GM19328 (cell line): ENCODE results near the gene WASF2.
"Not testable (repeated sequence)": the region's sequence is repeated elsewhere in the genome, so short reads cannot be mapped to it uniquely, and the experiment has no call there.

Source experiments
- ATAC-seq: cut with Tn5 transposase; IDR thresholded peaks from one replicate; pipeline ENCODE4 v1.9.1; 2021; ENCODE audit warnings: mild to moderate bottlenecking, moderate library complexity; ENCODE audit not compliant: unreplicated experiment

WASF2 gene

DNA sequence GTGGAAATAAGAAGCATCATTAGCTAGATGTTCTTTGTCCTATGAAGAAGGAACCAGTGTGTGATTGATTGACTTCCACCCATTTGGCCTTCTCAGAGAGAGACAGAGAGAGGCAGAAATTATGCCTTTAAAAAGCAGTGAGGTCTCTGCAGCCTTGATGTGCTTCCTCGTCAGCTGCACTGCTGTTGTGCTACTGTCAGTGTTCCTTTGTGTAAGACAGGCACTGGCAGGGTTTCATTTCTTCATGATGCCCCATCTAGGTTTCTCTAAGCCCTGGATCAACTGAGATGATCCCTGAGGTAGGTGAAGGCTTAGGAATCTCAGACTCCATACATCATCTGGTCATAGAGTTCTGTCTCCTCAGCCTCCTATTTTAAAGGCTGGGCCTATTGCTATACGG is 62.6 kb downstream of the WASF2 start:
- no peak for ATAC-seq

DNA sequence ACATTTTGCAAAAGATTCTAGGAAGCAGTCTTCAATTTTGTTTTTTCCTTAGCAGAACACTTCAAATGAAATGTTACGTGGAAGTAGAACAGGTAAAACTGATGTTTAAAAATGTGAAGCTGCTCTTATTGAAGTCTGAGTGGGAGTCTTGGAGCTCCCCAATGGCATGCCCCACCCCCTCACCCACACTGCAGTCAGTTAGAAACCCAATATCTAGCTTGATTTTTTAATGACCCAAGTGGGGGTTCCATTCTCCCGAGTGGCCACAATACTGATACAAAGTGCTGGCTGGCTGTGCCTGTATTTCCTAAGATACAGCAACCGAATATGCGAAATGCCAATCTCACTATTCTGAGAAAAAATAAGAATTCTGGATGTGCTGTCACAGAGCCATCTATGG is 66.3 kb downstream of the WASF2 start:
- no peak for ATAC-seq

DNA sequence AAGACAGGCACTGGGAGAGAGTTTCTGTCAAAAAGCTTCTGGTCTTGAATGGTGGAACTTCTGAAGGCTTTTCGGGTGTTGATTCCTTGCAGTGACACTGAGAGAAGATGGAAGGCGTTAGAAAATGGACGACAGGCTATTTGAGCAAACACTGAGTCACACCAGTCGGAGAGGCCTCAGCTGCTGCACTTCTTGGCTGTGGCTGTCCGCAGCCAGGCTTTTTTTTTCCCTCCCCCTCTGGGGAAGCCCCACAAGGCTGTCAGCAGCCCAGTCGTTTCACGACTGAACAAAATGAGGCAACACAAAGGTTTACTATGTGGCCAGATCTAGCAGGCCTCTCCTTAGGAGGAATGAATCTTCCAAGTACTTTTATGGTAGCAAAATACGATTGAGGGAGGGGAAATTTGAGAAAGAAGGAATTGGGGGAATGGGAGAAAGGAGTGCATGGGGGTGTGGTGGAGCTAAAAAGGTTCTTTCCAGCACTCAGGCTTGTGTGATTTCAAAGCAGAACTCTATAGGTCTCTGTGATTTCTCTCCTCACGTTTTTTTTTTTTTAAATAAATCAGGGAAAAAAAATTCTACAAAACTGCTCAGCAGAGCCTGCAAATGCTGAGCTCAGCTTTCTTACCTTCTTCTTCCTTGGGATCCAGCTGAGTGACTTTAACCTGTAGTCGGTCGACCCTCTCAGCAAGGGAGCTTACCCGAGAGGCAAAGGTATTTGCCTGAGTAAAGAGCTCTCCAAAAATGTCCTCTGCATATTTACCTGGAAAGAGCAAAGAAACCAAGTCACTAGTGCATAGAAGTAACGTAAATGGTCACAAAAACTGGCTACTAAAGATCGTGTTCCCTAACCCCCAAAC is 71.4 kb downstream of the WASF2 start:
- peak; percentile 64 for ATAC-seq

DNA sequence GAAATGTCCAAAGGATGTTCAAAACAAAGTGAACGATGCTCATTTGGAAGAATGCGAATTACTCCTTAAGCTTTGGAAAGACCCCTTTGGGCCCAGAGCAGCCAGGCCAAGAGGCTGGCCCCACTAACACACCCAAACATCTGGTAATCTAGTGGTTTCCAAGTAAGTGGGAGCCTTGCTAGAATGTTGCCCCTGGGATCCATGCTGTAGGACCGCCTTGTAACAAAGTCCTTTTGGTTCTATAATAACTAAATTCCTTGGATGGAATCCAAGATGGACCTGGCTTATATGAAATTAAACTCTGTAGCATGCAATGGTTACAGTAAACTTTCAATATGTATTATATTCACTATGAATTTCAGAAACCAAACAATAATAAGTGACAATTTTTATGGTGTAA is 72.3 kb downstream of the WASF2 start:
- ATAC-seq = no peak

DNA sequence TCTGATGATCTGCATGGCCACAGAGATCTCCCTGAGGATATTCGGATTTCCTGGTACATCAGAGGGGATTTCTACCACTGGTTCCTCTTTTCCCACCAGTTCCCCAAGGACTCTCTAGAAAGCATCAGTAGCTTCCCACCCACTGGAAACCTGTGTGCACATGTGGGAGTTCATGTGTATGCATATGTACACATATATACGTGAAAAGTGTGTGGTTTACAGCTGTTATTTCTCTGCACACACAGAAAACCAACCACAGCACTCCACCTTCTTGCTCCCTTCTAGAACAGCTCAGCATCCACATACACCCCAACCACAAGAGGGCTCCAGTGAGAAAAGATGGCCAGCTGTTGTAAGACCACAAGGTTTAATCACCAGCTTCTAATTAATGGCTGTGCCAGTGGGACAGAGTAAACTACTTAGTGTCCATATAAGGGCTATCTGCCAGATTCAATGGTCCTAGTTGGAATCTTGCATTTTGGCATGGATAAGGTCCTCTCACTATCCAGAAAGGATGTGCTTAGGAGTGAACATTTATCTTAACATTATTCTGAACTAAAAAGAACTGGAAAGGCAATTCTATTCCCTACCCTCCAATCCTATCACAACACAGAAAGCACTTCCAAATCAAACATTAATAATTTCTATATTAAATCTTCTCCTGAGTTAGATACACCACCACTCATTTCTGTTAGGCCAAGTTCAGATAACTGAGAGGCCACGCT is 73.4 kb downstream of the WASF2 start:
- no peak for ATAC-seq

DNA sequence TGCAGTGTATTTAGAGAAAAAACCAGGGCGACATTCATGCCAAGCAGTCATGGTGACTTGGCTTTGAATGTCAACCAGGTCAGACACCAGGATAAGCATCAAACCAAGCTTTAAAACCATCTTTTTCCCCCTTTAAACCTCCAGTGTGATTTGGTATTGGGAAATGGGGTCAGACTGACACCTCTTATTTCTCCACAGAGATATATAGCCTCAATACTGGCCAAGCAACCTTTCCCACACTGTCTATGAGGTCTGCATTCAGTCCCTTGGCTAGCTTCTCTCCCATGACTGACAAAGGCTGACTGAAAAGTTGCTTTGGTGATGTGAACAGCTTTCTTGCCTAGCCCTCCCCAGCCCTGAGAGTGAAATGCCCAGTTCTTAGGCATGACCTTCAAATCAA is 75.9 kb downstream of the WASF2 start:
- ATAC-seq = no peak

DNA sequence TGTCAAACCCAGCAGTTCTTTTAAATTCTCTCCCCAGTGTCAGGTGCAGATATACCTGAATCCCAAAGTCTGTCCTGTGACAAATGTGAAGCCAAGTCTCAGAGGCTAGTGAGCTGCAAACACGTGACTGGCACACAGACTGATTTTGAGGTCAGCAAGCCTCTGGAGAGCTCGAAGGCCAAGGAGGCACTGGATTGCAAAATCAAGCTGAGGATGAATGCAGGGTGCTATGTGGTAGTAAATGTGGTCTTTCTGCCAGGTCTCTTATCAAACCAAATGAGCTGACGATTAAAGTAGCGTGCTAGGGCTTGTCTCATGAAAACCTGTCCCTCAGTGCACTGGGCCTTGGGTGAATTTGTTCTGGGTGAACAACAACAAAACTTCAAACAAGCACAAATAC is 77.0 kb downstream of the WASF2 start:
- ATAC-seq = no peak

DNA sequence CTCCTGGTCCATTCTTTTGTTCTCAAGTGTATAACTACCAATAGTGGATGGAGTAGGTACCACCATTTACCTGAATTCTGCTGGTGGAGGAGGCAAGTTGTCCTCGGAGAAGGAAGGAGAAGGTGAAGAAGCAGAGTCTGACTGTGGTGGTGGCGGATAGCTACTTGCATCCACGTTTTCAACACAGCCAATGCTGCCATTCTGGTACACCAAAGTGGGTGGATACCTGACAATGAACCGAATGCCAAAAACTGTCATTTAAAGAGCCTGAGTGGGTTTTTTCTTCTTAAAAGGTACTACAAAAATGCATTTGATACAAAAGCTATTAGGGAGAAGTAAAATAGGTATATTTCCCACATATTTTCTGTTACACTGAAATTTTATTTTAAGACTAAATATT is 77.5 kb downstream of the WASF2 start:
- no peak for ATAC-seq

DNA sequence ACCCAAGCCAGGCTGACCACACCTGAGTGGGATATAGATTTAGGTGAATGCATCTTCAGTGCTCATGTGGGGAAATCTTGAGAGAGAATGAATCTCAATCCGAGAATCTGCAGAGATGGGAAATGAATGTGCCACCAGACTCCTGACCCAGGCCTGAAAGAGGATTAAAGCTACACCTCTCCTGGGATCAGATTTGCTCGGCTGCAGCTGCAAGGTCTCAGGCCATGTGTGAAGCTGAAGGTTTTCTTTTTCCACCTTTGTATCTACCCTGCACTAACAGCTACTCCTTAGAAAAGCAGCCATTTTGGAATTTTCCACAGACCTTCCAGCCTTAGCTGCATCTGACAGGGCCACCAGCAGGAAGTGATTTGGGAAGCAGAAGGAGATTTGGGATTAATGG is 79.3 kb downstream of the WASF2 start:
- ATAC-seq = no peak

DNA sequence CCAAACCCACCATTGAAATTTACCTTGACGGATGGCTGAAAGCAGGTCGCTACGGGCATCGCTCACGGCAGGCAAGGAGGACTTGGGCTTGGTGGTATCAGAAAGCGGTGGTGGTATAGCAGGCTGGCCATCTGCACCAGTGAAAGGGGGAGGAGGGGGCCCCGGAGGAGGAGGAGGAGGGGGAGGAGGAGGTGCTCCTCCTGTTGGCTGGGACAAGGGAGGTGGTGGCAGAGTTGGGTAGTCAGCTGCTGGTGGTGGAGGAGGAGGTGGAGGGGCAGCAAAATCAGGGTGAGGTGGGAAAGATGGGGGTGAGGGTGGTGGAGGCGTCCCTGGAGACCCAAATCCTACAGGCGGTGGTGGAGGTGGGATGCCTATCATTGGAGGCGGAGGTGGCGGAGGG is 80.3 kb downstream of the WASF2 start:
- ATAC-seq = no peak

DNA sequence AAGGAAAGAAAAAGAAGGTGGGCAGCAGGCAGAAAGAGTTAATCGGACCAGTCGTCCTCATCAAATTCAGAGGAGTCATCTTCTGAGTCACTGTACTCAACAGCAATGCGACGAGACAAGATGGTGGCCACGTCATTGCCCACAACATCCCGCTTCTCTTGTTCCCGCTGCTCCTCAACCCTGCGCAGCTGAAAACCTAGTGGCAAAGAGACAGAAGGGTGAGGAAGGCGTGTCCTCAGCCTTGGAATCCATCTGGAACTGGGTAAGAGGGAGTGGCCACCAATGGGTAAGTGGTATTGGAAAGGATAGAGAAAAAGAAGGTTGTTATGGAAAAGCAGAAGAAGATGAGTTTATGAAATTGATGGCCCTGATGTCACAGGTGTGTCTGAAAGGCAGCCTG is 81.8 kb downstream of the WASF2 start:
- no peak for ATAC-seq

DNA sequence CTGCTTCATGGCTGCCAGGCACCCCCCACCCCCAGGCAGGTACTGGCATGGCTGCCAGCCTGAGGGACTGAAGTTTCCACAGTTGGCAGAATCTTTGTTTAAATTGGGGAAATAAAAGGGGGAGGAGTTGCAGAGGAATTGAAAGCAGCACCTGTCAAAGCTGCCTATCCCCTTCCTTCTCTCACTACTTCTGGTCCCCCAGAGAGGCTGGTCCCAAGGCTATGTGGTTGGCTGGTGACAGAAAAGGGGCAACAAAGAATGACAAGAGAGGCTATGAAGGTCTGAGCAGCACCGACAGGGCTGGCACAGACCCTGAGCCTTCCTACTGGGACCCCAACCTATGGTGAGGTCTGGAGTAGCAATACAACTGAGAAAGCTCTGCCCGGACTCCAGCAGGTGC is 83.2 kb downstream of the WASF2 start:
- ATAC-seq = not testable (repeated sequence)

DNA sequence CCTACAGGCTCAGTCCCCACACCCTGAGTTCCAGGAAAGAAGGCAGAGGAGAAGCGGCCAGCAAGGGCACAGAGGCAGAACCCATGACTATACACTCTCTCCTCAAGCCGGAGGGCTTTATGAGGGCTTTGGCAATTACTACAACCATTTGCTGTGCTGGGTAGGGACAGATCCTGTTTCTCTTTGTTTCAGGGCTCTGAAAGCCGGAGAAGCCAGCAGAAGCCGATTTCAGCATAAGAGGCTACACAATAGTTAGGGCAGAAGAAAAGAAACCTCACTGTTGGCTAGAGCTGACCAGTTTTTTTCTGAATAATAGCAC is 83.6 kb downstream of the WASF2 start:
- no peak for ATAC-seq

DNA sequence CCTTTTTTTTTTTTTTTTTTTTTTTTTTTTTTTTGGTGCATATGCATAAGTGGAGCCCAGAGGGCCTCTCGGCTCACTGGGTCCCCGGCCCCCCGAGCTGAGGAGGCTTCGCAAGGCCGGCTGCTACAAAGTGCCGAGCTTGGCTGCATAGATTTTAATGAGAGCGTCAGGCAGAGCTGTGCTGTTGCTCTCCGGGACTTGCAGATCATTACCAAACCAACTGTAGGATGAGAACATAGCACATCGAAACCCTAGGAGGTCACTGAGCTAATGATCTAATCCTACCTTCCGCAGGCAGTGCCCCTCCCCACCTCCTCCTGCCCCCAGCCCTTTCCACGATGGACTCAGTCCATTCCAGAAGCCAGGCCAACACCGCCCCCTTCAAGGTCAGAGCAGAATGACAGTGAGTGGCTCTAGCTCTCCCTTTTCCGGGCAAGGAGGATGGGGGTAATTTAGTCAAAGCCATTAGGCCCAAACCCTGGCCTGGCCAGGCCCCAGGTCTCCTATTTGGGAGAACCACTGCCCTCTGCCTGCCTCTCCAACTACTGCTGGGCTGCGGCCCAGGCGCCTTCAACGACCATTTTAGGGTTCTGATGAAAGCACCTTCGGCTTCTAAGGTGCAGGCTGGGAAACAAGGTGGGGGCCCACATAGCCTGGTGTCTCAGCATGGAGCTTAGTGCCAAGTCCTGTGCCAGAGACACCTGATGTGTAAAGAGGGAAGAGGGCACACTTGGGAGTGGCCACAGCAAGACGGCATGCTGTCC is 84.2 kb downstream of the WASF2 start:
- ATAC-seq = not testable (repeated sequence)

DNA sequence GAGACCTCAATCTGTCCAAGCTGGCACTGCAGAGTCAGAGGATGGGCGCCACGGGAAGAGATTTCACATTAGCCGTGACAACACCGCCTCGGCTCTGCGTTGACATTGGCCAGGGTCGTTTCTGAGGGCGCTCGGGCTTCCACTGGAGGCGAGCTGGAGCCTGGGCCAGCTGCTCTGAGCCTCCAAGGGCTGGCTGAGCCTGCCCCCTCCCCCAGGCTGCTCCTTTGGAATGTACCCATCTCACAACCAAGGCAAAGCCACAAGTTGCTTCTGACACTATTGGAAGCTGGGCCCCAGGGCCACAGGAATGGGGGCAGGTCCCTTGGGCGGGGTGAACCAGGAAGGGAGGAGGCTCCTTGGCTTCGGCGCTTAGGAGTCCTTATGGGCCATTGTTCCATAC is 84.9 kb downstream of the WASF2 start:
- no peak for ATAC-seq

DNA sequence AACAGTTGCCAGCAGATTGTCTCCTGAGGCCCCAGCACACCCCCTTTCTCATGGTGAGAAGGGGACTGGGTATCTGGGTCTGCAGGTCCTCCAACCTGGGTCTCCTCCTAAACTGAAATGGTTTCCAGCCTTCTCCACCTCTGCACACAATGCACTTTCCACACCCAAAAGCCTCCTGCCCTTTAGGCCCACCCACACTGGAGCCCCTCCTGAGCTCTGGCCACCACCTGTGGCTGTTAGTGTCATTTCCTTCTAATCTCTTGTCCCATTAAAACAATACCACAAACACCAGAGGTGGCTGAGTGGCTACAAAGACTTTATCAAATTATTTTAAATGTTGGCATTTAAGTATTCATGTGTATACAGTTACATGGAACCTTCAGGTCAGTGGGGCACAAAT is 86.0 kb downstream of the WASF2 start:
- ATAC-seq = no peak

DNA sequence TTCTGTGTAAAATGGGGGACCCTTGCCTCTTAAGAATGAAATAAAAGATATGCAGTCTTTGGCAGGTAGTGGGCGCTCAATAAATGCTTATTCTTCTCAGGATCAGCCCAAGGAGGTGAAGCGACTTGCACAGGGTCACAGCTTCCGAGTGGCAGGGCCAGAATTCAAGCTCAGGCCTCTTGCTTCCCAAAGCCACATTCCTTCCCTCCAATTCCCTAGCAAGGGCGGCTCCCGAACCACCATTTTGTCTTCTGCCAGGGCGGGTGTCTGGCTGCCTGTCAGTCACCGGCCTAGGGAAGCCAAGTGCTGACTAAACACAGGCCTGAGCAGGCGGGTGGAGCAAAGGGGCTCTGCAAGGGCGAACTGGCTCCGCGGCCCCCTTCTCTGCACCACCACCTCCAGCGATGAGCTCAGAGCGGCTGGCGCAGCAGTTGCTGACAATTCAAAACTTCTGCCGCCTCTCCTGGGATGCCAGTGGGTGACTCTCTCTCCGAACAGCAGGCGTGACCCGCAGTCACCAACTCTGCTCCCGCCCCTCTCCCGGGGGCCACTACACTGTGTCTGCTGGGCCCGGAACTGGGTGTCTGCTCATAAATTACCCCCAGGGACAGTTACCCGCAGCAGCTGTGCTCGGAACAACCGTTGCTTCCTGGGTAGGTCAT is 86.8 kb downstream of the WASF2 start:
- no peak for ATAC-seq

DNA sequence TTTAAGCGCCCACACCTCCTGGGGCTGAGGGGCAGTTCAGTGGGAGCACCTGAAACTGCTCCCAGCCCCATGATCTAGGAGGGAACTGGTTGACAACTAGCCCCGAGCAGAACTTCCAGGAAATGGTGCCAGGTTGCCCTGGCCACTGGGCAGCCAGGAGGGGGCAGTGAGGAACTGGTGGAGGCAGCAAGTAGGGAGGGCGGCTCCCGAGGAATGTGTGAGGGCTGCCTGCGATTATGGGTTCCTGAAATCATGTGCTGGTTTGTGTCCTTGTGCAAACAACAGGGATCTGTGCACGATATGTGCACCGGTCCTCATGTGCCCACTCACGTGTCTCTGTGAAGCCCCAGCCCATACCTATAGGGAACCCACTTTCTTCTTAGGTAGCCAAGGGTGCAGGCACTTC is 87.6 kb downstream of the WASF2 start:
- no peak for ATAC-seq

DNA sequence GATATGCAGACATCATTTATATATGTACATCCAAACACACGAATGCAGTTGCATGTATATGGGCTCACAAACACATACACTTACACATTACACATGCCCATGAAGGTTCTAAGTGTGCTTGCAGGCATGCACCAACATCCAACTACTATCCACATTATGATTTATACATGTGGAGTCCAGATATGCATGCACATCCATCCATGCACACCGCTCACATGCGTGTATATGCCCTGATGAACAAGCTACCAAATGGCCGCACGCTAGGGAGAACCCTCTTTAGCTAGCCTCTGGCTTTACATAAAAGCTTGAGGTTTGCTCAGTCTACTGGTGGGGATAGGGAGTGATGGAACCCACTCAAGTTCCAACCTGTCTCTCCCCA is 89.0 kb downstream of the WASF2 start:
- no peak for ATAC-seq

DNA sequence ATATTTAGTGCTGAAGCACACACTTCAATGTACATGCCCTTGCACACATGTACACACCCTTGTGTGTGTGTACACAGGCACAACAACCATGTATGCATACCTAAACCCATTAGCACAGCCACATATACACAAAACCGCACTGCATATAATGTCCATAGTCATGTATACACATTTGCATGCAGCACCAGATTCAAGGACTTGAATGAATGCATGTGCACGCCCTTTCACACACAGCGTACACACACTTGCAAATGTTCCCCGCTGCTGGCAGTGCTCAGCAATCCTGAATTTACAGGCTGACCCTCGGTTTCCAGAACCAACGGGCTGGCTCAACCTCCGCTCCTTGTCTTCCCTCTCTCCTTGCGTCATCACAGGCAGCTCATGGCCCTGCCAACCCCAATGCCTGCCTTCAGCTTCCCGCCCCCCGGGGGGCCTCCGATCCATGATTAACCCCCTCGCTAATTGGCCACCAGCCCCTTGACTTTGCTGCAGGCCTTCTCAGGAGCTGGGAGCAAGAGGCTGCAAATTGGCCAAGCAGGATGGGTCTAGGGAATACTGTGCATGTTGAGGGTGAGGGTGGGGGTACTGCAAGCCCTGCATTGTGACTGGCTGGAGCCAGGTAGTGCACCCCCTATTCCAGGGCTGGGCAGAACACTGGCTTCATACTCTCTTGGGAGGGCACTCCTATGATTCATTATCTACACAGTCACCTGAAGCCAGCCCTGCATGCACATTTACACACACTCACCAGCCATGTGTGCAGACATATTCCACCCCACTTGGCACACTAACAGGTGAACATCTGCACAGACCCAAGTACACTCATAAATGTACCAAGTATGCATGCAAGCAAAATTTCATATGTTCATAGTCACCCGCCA is 89.6 kb downstream of the WASF2 start:
- no peak for ATAC-seq
